MM.1S (cell line): ENCODE data around the gene FLNC.

Experiments
- CTCF ChIP-seq: fragments of 300-600 bp; sonication (generic); IDR thresholded peaks from 2 replicates; pipeline ENCODE4 v1.5.1; 2016; ENCODE audit warnings: antibody characterized with exemption, low read length, mixed read lengths
- EZH2phosphoT487 ChIP-seq: fragments of 300-600 bp; sonication (generic); IDR thresholded peaks from 2 replicates; pipeline ENCODE4 v1.6.1; 2018; ENCODE audit warnings: antibody characterized with exemption, low read length

GRCh38 chr7:128860158-128861073 is 30.2 kb downstream of the FLNC start:
- TF ChIP-seq EZH2phosphoT487 (no peak), CTCF (peak; percentile 37)
